Activated naive CD4-positive, alpha-beta T cell treated with anti-CD3 and anti-CD28 coated beads, Interleukin-2, amount 50 U/mL, for 16 hours (primary cell): ENCODE measurements around the gene TBR1.

Experiments used
- DNase-seq: peaks from one replicate; pipeline ENCODE4 v3.0.0-alpha.2; 2020

TBR1 gene

DNA sequence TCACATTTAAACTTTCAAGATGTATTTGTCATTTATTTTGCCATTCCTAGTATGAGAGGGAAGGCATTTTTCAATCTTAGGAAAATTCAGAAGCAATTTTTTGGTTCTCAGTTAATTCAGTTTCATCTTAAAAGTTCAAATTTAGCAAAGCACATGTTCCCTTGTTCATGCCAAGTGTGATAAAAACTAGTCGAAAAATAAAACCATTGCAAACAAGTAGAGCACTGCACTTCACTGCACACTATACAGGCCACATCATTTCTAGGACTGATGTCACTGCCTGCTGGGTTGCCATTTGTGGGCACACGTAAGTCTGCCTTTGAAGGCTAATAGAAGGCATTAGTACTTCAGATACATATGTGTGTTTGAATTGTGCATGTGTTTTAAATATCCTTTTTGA, 14.3 kb downstream of the TBR1 start:
- no peak for DNase-seq

GRCh38 chr2:161432107-161432506, 16.0 kb downstream of the TBR1 start:
- no peak for DNase-seq

DNA sequence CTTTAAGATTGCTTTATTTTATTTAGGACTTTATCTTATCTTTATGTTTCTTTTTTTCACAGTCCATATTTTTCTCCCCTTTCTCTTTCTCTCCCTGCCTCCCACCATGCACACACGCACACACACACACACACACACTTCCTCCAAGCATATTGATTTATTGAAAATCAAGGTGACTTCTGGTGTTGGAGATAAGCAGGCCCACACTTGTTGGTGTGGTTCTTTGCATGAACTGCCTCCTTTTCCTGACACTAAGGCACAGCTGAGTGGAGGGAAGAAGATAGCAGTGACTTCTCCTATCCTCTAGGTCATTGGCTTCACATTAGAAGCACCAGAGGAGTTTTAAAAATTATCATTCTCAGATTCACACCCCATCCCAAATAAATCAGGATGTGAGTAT, 18.0 kb downstream of the TBR1 start:
- DNase-seq, result no peak

- DNase-seq, result no peak
Measured at GRCh38 chr2:161436411-161436810, 20.3 kb downstream of the TBR1 start.

GRCh38 chr2:161438598-161438997, 22.5 kb downstream of the TBR1 start:
- no peak for DNase-seq

- no peak for DNase-seq
Measured at GRCh38 chr2:161445097-161445496, 29.0 kb downstream of the TBR1 start.

GRCh38 chr2:161448431-161448830, 32.3 kb downstream of the TBR1 start:
- no peak for DNase-seq

DNA sequence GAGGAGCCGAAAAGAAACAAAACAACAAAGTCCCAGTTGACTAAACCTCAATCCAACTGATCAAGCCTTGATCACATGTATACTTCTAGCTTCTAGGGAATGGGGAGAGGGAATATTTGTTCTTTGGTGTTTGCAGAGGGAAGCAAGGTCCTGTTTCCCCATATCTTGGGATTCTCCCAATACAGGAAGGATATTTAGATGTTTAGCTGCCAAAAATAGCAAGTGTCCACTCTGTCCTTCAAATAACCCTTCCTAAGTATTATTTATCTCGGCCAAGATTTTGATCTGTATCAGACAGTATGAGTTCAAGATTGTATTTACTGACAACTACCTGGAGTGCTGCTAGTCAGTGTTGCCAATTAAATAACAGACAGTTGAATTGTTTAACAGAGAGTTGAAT, 55.5 kb downstream of the TBR1 start:
- DNase-seq, result no peak

GRCh38 chr2:161474920-161475319, 58.8 kb downstream of the TBR1 start:
- DNase-seq, result no peak
